Thoracic aorta endothelial cell (primary cell): ENCODE data around the gene BGLAP. TPM values are rescaled to one million over a fixed set of nuclear protein-coding genes. Genes with fewer than 3 reads are reported as not detected.

Experiments
- small RNA-seq: library from RNA; depleted of rRNA; stranded (forward); fragments of <200 nt; gene quantifications from one replicate; pipeline ENCODE3, GENCODE V24; 2012
- total RNA-seq: library from RNA; depleted of rRNA; stranded (reverse); fragments of >200 nt; gene quantifications from 2 replicates; pipeline ENCODE4 v1.2.3, GENCODE V29; 2012

The BGLAP gene
- 0.27 TPM in 1 of 2 replicates, not detected in the other for total RNA-seq

GRCh38 chr1:156241926-156242325 lies at the start of gene BGLAP:
BGLAP (plus strand) TSS chr1:156242184; CDS start chr1:156242232, 48 bp downstream.

GRCh38 chr1:156193488-156194299 lies 48.3 kb upstream of the BGLAP start, which contains the start of gene SLC25A44:
SLC25A44 (plus strand) TSS chr1:156194104; CDS start chr1:156199848, 5,744 bp downstream.

GRCh38 chr1:156212833-156213643 lies 28.9 kb upstream of the BGLAP start, which contains the start of gene PMF1:
PMF1 (plus strand) TSS chr1:156213007; CDS start chr1:156213016, 9 bp downstream.

GRCh38 chr1:156247460-156248322 lies 5.7 kb downstream of the BGLAP start, which contains the start of gene PAQR6:
PAQR6 (minus strand) TSS chr1:156248056; CDS start chr1:156246731, 1,325 bp downstream.

GRCh38 chr1:156282479-156283222 lies 40.7 kb downstream of the BGLAP start, which contains the start of gene SMG5:
SMG5 (minus strand) TSS chr1:156282825; CDS start chr1:156282680, 145 bp downstream.

GRCh38 chr1:156284112-156284511 lies 42.1 kb downstream of the BGLAP start, which contains the start of gene TMEM79:
TMEM79 (plus strand) TSS chr1:156284325; CDS start chr1:156285227, 902 bp downstream.

Small RNAs within 50 kb of the gene (small RNA-seq; reads per million reads assigned to genes)
- gene RF00568: not detected

Other genes with a start within 250 kb of the BGLAP start
- 552 and 669 TPM in 2 replicates for gene SSR2, start 221.2 kb upstream of the BGLAP start, total RNA-seq
- gene UBQLN4, start 188.4 kb upstream of the BGLAP start, total RNA-seq: 28.6 and 32.5 TPM in 2 replicates
- gene LAMTOR2, start 187.4 kb upstream of the BGLAP start, total RNA-seq: 42.2 and 45.9 TPM in 2 replicates
- not detected in 2 replicates for gene RAB25, start 181.0 kb upstream of the BGLAP start, total RNA-seq
- gene MEX3A, start 159.7 kb upstream of the BGLAP start, total RNA-seq: 7.8 and 8.3 TPM in 2 replicates
- gene LMNA, start 127.5 kb upstream of the BGLAP start, total RNA-seq: 677 and 814 TPM in 2 replicates
- gene SEMA4A, start 88.6 kb upstream of the BGLAP start, total RNA-seq: 0.80 and 1.0 TPM in 2 replicates
- 17.6 and 20.6 TPM in 2 replicates for gene SLC25A44, start 48.1 kb upstream of the BGLAP start, total RNA-seq
- 43.5 and 54.7 TPM in 2 replicates for gene PMF1, start 29.2 kb upstream of the BGLAP start, total RNA-seq
- gene PAQR6, start 5.9 kb downstream of the BGLAP start, total RNA-seq: 0.27 and 0.36 TPM in 2 replicates
- 59.6 and 66.0 TPM in 2 replicates for gene SMG5, start 40.6 kb downstream of the BGLAP start, total RNA-seq
- gene TMEM79, start 42.1 kb downstream of the BGLAP start, total RNA-seq: 0.93 and 1.1 TPM in 2 replicates
- gene GLMP, start 53.5 kb downstream of the BGLAP start, total RNA-seq: 41.1 and 41.2 TPM in 2 replicates
- not detected in 2 replicates for gene VHLL, start 57.1 kb downstream of the BGLAP start, total RNA-seq
- gene CCT3, start 96.1 kb downstream of the BGLAP start, total RNA-seq: 564 and 587 TPM in 2 replicates
- 0.40 TPM in 1 of 2 replicates, not detected in the other for gene TSACC, start 96.3 kb downstream of the BGLAP start, total RNA-seq
- gene RHBG, start 127.0 kb downstream of the BGLAP start, total RNA-seq: not detected in 2 replicates